IMR-90 (cell line): ENCODE measurements around the gene NEFH. TPM values are rescaled to one million over a fixed set of nuclear protein-coding genes. Genes with fewer than 3 reads are reported as not detected.

Source experiments
- ATAC-seq: fragments of 200-7000 bp; cut with Tn5 transposase; 2 replicates; pipeline ENCODE4 v1.9.1; 2020; ENCODE audit warnings: low read depth, mild to moderate bottlenecking, moderate library complexity
- BruUV-seq: library from RNA; stranded (reverse); fragments of 400-500 nt; replicated peaks from 2 replicates; lab custom pipeline; 2021; lab: Mats Ljungman, UMichigan
- CTCF ChIA-PET: fragments of 300-600 bp; formaldehyde crosslinking; extraction: SDS; loops from one replicate; lab custom pipeline; 2021; ENCODE audit warnings: antibody characterized with exemption; lab: Yijun Ruan, JAX
- POLR2A ChIA-PET: fragments of 300-600 bp; sonication (Branson Sonifier 250); formaldehyde crosslinking; loops from one replicate; lab custom pipeline; 2022; ENCODE audit warnings: antibody characterized with exemption; ENCODE audit not compliant: unreplicated experiment; lab: Charles Lee
- DNase-seq: peaks from one replicate; pipeline ENCODE4 v3.0.0; 2013
- H2AFZ ChIP-seq: replicated peaks from 2 replicates; pipeline ENCODE3; 2013; ENCODE audit warnings: low read length, mild to moderate bottlenecking; ENCODE audit not compliant: poor library complexity
- H2AK5ac ChIP-seq: 2 replicates; pipeline ENCODE4 v1.6.1; 2013; ENCODE audit warnings: low read depth, low read length, inconsistent platforms
- H2AK9ac ChIP-seq: replicated peaks from 2 replicates; pipeline ENCODE3; 2013; ENCODE audit warnings: mild to moderate bottlenecking, low read depth, low read length, moderate library complexity; ENCODE audit not compliant: poor library complexity
- H2BK120ac ChIP-seq: 2 replicates; pipeline ENCODE4 v1.6.1; 2013; ENCODE audit warnings: low read depth, low read length, inconsistent platforms
- H2BK15ac ChIP-seq: 3 replicates; pipeline ENCODE4 v1.6.1; 2013; ENCODE audit warnings: low read depth, low read length, inconsistent platforms
- H2BK20ac ChIP-seq: 2 replicates; pipeline ENCODE4 v1.6.1; 2013; ENCODE audit warnings: low read depth, mild to moderate bottlenecking, inconsistent platforms, low read length, moderate library complexity
- H2BK5ac ChIP-seq: 2 replicates; pipeline ENCODE4 v1.6.1; 2013; ENCODE audit warnings: mild to moderate bottlenecking, low read depth, low read length, inconsistent platforms; ENCODE audit not compliant: poor library complexity, severe bottlenecking
- H3K14ac ChIP-seq: replicated peaks from 2 replicates; pipeline ENCODE4 v1.6.1; 2013; ENCODE audit warnings: low read depth, low read length, inconsistent platforms
- H3K18ac ChIP-seq: 2 replicates; pipeline ENCODE4 v1.6.1; 2013; ENCODE audit warnings: low read depth, low read length, control low read depth
- H3K23ac ChIP-seq: 2 replicates; pipeline ENCODE4 v1.6.1; 2013; ENCODE audit warnings: low read depth, low read length, inconsistent platforms
- H3K27ac ChIP-seq: 2 replicates; pipeline ENCODE4 v1.5.1; 2013; ENCODE audit warnings: mild to moderate bottlenecking, control low read depth, low read length; ENCODE audit not compliant: insufficient read depth
- H3K27me3 ChIP-seq: 2 replicates; pipeline ENCODE4 v1.6.1; 2013; ENCODE audit warnings: low read length; ENCODE audit not compliant: control insufficient read depth, insufficient read depth
- H3K36me3 ChIP-seq: 2 replicates; pipeline ENCODE4 v1.6.1; 2013; ENCODE audit warnings: low read length, mixed read lengths; ENCODE audit not compliant: control insufficient read depth, insufficient read depth
- H3K4ac ChIP-seq: 2 replicates; pipeline ENCODE4 v1.6.1; 2013; ENCODE audit warnings: low read depth, low read length, inconsistent platforms
- H3K4me1 ChIP-seq: 2 replicates; pipeline ENCODE4 v1.6.1; 2013; ENCODE audit warnings: low read length, mixed read lengths; ENCODE audit not compliant: control insufficient read depth, insufficient read depth
- H3K4me2 ChIP-seq: 2 replicates; pipeline ENCODE4 v1.6.1; 2013; ENCODE audit warnings: low read depth, mild to moderate bottlenecking, control low read depth, low read length, moderate library complexity
- H3K4me3 ChIP-seq: 2 replicates; pipeline ENCODE4 v1.5.1; 2013; ENCODE audit warnings: low read depth, mild to moderate bottlenecking, control low read depth, low read length, moderate library complexity; ENCODE audit not compliant: insufficient read depth
- H3K56ac ChIP-seq: 2 replicates; pipeline ENCODE4 v1.6.1; 2013; ENCODE audit warnings: low read length, inconsistent platforms; ENCODE audit not compliant: insufficient read depth; ENCODE audit errors: extremely low read depth
- H3K79me1 ChIP-seq, 2 experiments: 2 replicates each; pipeline ENCODE4 v1.6.1; 2013; ENCODE audit warnings: low read length in 2 of 2, inconsistent platforms in 1 of 2, low read depth in 1 of 2
- H3K9ac ChIP-seq: 2 replicates; pipeline ENCODE4 v1.6.1; 2013; ENCODE audit warnings: low read depth, low read length, control low read depth
- H3K9me1 ChIP-seq: 2 replicates; pipeline ENCODE4 v1.6.1; 2013; ENCODE audit warnings: low read length, inconsistent platforms; ENCODE audit not compliant: insufficient read depth
- H3K9me3 ChIP-seq: 2 replicates; pipeline ENCODE4 v1.6.1; 2013; ENCODE audit warnings: low read length; ENCODE audit not compliant: control insufficient read depth, insufficient read depth
- H4K20me1 ChIP-seq: 2 replicates; pipeline ENCODE4 v1.6.1; 2013; ENCODE audit warnings: low read length, inconsistent platforms; ENCODE audit not compliant: insufficient read depth
- H4K5ac ChIP-seq: 2 replicates; pipeline ENCODE4 v1.6.1; 2013; ENCODE audit warnings: mild to moderate bottlenecking, low read depth, low read length, control low read depth
- H4K8ac ChIP-seq, 2 experiments: 2 replicates each; pipeline ENCODE4 v1.6.1; 2013; ENCODE audit warnings: low read depth in 2 of 2, low read length in 2 of 2, control low read depth in 1 of 2, inconsistent platforms in 1 of 2
- H4K91ac ChIP-seq: 2 replicates; pipeline ENCODE4 v1.6.1; 2013; ENCODE audit warnings: low read depth, low read length, inconsistent platforms; ENCODE audit not compliant: insufficient read depth
- BHLHE40 ChIP-seq: fragments of 150-350 bp; IDR thresholded peaks from 2 replicates; pipeline ENCODE4 v1.6.1; 2016; ENCODE audit warnings: mild to moderate bottlenecking, low read depth, low read length
- CEBPB ChIP-seq: IDR thresholded peaks from 2 replicates; pipeline ENCODE4 v1.6.1; 2012; ENCODE audit warnings: low read depth, low read length, improper control_type of control experiment
- CHD1 ChIP-seq: IDR thresholded peaks from 2 replicates; pipeline ENCODE4 v1.6.1; 2012; ENCODE audit warnings: low read depth, low read length, improper control_type of control experiment
- FOS ChIP-seq: fragments of 150-350 bp; IDR thresholded peaks from 2 replicates; pipeline ENCODE4 v1.6.1; 2016; ENCODE audit warnings: low read depth, low read length
- MAFK ChIP-seq: IDR thresholded peaks from 2 replicates; pipeline ENCODE4 v1.6.1; 2012; ENCODE audit warnings: low read depth, low read length, improper control_type of control experiment
- MAZ ChIP-seq: IDR thresholded peaks from 2 replicates; pipeline ENCODE4 v1.6.1; 2012; ENCODE audit warnings: low read depth, mild to moderate bottlenecking, low read length, improper control_type of control experiment, moderate library complexity, borderline replicate concordance
- MXI1 ChIP-seq: IDR thresholded peaks from 2 replicates; pipeline ENCODE4 v1.6.1; 2012; ENCODE audit warnings: low read depth, mild to moderate bottlenecking, low read length, moderate library complexity, borderline replicate concordance
- NFE2L2 ChIP-seq: fragments of 150-350 bp; IDR thresholded peaks from 2 replicates; pipeline ENCODE4 v1.6.1; 2016; ENCODE audit warnings: low read depth, mild to moderate bottlenecking, low read length
- POLR2A ChIP-seq: IDR thresholded peaks from 2 replicates; pipeline ENCODE4 v1.6.1; 2012; ENCODE audit warnings: mild to moderate bottlenecking, low read depth, low read length
- RAD21 ChIP-seq: IDR thresholded peaks from 2 replicates; pipeline ENCODE4 v1.6.1; 2012; ENCODE audit warnings: low read length, improper control_type of control experiment
- RCOR1 ChIP-seq: IDR thresholded peaks from 2 replicates; pipeline ENCODE4 v1.6.1; 2012; ENCODE audit warnings: mild to moderate bottlenecking, low read length, improper control_type of control experiment; ENCODE audit not compliant: insufficient replicate concordance
- RFX5 ChIP-seq: IDR thresholded peaks from 2 replicates; pipeline ENCODE4 v1.8.0; 2012; ENCODE audit warnings: low read depth, mild to moderate bottlenecking, low read length, moderate library complexity
- SMC3 ChIP-seq: fragments of 150-350 bp; IDR thresholded peaks from 2 replicates; pipeline ENCODE4 v1.6.1; 2016; ENCODE audit warnings: low read depth, mild to moderate bottlenecking, antibody characterized with exemption, low read length, moderate library complexity
- WGBS, 2 experiments: methylation state at CpG; one replicate each; pipeline versions ENCODE4 v1.1.5 to v1.1.7; 2013; ENCODE audit warnings: missing lambda C conversion rate in 2 of 2; ENCODE audit not compliant: insufficient read length in 1 of 2; ENCODE audit errors: extremely low coverage in 2 of 2; 5-methylcytosine and 5-hydroxymethylcytosine counted together
- dilution Hi-C: fragments of 300-500 bp; cut with HindIII; formaldehyde crosslinking; loops from one replicate; pipeline ENCODE4 v1.14.3; 2018; ENCODE audit warnings: low sequenced_read_pairs; ENCODE audit not compliant: unreplicated experiment
- in situ Hi-C: fragments of 300-500 bp; cut with MboI; formaldehyde crosslinking; loops from 3 replicates; pipeline ENCODE4 v1.14.3; 2019; ENCODE audit warnings: low sequenced_read_pairs, inconsistent platforms, mixed read lengths
- intact Hi-C: fragments of 100-400 bp; cut with micrococcal nuclease; formaldehyde crosslinking; loops from 2 replicates; pipeline ENCODE4 v1.10.0; 2022
- polyA plus RNA-seq, 3 experiments: library from polyadenylated mRNA; depleted of rRNA; stranded (reverse); fragments of >200 nt; gene quantifications; 2 replicates each; pipeline ENCODE4 v1.2.3, GENCODE V29; 2012; ENCODE audit warnings: low replicate concordance in 1 of 3
- total RNA-seq: library from RNA; depleted of rRNA; stranded (reverse); fragments of >200 nt; gene quantifications from 2 replicates; pipeline ENCODE4 v1.2.3, GENCODE V29; 2012
- TF ChIP-seq, protein P1 (sequence below): fragments of 150-350 bp; IDR thresholded peaks from 2 replicates; pipeline ENCODE4 v1.6.1; 2016; ENCODE audit warnings: low read depth, mild to moderate bottlenecking, low read length, moderate library complexity, borderline replicate concordance
- TF ChIP-seq, protein P2 (sequence below): fragments of 150-350 bp; IDR thresholded peaks from 2 replicates; pipeline ENCODE4 v1.6.1; 2017; ENCODE audit warnings: mild to moderate bottlenecking, antibody characterized with exemption, low read length, low read depth
- TF ChIP-seq, protein P3 (sequence below): conservative IDR thresholded peaks from 2 replicates; pipeline ENCODE4 v1.5.1; 2012; ENCODE audit warnings: mild to moderate bottlenecking, low read depth, low read length, improper control_type of control experiment

Gene NEFH
- total and polyA plus RNA-seq, 2 of the 4 experiments (the other 2 are of a cell fraction) = 1.3 to 2.9 TPM

DNA sequence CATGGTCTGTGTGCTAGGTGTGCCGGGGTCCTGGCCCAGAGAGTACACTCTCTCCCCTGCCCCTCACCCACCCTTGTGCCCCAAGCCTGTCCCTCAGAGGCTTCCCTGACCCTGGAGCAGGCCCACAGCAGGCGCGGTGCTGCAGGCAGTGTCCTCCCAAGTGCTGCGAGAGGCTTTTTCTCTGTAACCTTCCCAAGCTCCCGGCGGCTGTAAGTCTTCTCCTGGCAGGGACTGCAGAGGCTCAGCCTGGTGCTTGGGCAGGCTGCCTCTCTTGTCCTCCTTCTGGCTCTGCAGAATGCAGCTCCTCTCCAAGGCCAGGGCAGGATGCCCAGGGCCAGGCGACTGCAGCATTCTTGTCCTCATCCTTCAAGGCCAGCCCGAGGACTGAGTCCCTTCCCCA is 25.7 kb upstream of the NEFH start:
- intact Hi-C loops = no loop called here
- ATAC-seq (no peak), DNase-seq (no peak)
- in situ Hi-C loops = no loop called here
- H3K27me3 ChIP-seq = peaks cover 11% of the 10 kb centered on the region
- no peak overlapping the region for H3K4me2 ChIP-seq
- H3K18ac ChIP-seq = no peak overlapping the region
- H3K9me3 ChIP-seq = no peaks in the 10 kb centered on the region
- H3K14ac ChIP-seq = no peak overlapping the region
- no peak overlapping the region for H2AFZ ChIP-seq
- no peak overlapping the region for H3K4me3 ChIP-seq
- no peak overlapping the region for H4K8ac ChIP-seq
- H3K4me1 ChIP-seq = no peaks in the 10 kb centered on the region
- H3K23ac ChIP-seq = no peak overlapping the region
- H4K5ac ChIP-seq = no peak overlapping the region
- no peak overlapping the region for H2BK120ac ChIP-seq
- CTCF ChIA-PET = no interaction called here
- BruUV-seq = no TSS peak
- no peak overlapping the region for H2AK9ac ChIP-seq
- H3K27ac ChIP-seq = no peak overlapping the region
- no peak overlapping the region for H3K56ac ChIP-seq
- H3K4ac ChIP-seq = no peak overlapping the region
- POLR2A ChIA-PET = no interaction called here
- no peak overlapping the region for H4K91ac ChIP-seq
- H3K36me3 ChIP-seq = no peaks in the 10 kb centered on the region
- TF ChIP-seq NFE2L2 (no peak), RFX5 (no peak), CHD1 (no peak), MXI1 (no peak), RAD21 (no peak), BHLHE40 (no peak), SMC3 (no peak), FOS (no peak), RCOR1 (no peak), CEBPB (no peak), POLR2A (no peak), MAFK (no peak), MAZ (no peak)
- TF ChIP-seq, protein P1, sequence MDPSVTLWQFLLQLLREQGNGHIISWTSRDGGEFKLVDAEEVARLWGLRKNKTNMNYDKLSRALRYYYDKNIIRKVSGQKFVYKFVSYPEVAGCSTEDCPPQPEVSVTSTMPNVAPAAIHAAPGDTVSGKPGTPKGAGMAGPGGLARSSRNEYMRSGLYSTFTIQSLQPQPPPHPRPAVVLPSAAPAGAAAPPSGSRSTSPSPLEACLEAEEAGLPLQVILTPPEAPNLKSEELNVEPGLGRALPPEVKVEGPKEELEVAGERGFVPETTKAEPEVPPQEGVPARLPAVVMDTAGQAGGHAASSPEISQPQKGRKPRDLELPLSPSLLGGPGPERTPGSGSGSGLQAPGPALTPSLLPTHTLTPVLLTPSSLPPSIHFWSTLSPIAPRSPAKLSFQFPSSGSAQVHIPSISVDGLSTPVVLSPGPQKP = no peak
- TF ChIP-seq, protein P2, sequence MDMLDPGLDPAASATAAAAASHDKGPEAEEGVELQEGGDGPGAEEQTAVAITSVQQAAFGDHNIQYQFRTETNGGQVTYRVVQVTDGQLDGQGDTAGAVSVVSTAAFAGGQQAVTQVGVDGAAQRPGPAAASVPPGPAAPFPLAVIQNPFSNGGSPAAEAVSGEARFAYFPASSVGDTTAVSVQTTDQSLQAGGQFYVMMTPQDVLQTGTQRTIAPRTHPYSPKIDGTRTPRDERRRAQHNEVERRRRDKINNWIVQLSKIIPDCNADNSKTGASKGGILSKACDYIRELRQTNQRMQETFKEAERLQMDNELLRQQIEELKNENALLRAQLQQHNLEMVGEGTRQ = no peak
- TF ChIP-seq, protein P3, sequence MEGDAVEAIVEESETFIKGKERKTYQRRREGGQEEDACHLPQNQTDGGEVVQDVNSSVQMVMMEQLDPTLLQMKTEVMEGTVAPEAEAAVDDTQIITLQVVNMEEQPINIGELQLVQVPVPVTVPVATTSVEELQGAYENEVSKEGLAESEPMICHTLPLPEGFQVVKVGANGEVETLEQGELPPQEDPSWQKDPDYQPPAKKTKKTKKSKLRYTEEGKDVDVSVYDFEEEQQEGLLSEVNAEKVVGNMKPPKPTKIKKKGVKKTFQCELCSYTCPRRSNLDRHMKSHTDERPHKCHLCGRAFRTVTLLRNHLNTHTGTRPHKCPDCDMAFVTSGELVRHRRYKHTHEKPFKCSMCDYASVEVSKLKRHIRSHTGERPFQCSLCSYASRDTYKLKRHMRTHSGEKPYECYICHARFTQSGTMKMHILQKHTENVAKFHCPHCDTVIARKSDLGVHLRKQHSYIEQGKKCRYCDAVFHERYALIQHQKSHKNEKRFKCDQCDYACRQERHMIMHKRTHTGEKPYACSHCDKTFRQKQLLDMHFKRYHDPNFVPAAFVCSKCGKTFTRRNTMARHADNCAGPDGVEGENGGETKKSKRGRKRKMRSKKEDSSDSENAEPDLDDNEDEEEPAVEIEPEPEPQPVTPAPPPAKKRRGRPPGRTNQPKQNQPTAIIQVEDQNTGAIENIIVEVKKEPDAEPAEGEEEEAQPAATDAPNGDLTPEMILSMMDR = no peak
- H2BK5ac ChIP-seq = no peak overlapping the region
- H3K79me1 ChIP-seq = no peaks in the 10 kb centered on the region
- no peaks in the 10 kb centered on the region for H3K9me1 ChIP-seq
- dilution Hi-C loops = no loop called here
- no peaks in the 10 kb centered on the region for H4K20me1 ChIP-seq
- H2BK15ac ChIP-seq = no peak overlapping the region
- no peak overlapping the region for H2AK5ac ChIP-seq
- no peak overlapping the region for H2BK20ac ChIP-seq
- H3K9ac ChIP-seq = no peak overlapping the region
- 55% methylated on average over 4 of the region's 8 CpGs; no CpG with 5 or more reads in 1 of the 2 experiments for WGBS, 2 experiments
